ENCODE results near the gene PIM3.

Gene PIM3

DNA sequence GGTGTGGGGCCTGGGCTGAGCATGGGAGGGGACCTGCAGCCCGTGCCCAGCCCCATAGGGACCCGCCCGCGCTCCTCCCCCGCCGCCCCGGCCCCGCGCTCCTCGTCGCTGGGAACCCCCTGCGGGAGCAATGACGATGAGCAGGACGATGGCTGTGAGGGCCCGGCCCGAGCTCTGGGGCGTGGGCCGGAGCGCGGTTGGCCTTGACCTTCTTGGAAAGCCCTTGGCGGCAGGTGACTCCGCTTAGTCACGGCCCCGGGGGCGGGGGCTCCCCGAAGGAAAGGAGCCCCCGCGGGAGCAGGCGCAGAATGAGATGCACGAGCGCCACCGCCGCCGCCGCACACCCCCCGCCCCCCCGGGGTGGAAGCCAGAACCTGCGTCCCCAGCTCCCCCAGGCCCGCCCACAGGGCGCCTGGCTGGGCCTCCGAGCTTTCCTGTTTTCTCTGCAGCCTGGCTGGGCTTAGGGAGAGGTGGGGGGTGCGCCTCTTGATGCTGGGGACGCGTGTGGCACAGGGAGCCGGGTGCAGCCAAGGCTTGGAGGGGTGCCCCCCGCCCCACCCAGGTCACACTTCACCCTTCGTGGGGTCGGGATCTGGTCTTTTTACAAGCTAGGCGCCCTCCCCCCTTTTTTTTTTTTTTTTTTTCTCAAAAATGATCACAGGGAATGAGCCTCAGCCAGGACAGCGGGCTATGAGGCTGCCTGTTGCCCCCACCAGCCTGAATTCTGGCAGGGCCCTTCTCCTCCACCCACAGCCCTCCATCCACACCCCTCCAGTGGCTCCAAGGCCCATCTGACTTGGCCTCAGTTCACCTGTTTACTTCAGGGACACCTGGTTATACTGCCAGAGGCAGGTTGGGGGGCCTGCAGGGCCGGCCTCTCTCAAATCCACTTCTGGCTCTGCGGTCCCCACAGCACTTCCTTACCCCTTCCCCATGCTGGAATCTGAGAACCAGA, 24.3 kb upstream of the PIM3 start:
- Histone ChIP-seq H3K36me3 (no peaks in the 10 kb centered on the region), H3K27ac (peak overlapping the region; percentile 83 to 90), H3K27me3 (no peaks in the 10 kb centered on the region), H3K4me1 (peaks cover 10 to 53% (median 44%) of the 10 kb centered on the region in 4 donors), H3K9me3 (no peaks in the 10 kb centered on the region), H3K4me3 (peak overlapping the region; percentile 55 to 63)
- intact Hi-C loops (cut with DNase I; ENCODE audit: low total_unique reads): no loop called here
- TF ChIP-seq, protein P1, sequence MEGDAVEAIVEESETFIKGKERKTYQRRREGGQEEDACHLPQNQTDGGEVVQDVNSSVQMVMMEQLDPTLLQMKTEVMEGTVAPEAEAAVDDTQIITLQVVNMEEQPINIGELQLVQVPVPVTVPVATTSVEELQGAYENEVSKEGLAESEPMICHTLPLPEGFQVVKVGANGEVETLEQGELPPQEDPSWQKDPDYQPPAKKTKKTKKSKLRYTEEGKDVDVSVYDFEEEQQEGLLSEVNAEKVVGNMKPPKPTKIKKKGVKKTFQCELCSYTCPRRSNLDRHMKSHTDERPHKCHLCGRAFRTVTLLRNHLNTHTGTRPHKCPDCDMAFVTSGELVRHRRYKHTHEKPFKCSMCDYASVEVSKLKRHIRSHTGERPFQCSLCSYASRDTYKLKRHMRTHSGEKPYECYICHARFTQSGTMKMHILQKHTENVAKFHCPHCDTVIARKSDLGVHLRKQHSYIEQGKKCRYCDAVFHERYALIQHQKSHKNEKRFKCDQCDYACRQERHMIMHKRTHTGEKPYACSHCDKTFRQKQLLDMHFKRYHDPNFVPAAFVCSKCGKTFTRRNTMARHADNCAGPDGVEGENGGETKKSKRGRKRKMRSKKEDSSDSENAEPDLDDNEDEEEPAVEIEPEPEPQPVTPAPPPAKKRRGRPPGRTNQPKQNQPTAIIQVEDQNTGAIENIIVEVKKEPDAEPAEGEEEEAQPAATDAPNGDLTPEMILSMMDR (IDR thresholded peaks at IDR 0.05): no peak
- peak; percentile 92 to 95 for DNase-seq

DNA sequence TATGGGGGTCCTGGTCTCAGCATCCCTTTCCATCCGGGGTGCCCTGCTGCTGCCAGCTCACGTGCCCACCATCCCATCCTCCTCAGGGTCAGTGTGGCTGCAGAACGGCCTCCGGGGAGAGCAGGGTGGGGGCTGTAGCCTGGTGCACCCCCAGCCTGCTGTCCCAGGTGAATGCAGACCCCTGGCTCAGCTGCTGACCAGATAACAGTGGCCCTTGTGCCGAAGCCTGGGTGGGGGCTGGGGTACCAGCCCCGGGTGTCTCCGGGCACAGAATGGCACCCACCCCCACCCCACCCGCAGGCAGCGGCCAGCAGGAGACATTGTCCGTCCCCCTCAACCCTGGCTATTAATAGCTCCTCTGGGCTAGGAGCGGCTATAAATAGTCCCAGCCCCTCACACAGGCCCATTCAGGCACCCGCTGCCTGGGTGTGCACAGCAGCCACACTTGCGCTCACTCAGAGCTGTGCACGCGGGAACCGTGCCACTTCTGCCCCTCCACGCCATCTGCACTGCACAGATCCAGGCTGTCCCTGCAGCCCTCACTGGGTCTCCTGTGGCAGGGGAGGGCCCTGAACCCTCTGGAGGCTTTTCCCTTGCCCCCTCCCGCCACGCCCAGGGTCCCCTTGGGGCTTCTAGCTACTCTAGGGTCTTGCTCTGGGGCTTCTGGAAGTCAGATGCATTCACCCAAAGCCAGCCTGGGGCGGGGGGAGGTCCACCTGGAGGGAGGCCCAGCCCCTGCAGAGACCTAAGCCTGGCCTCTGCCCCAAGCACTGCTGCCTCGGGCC, 23.4 kb upstream of the PIM3 start:
- Histone ChIP-seq H3K9me3 (no peaks in the 10 kb centered on the region), H3K27ac (peak overlapping the region; percentile 83 to 90), H3K36me3 (no peaks in the 10 kb centered on the region), H3K4me3 (peak overlapping the region in 1 of 2 donors; percentile 63), H3K27me3 (no peaks in the 10 kb centered on the region), H3K4me1 (peaks cover 10 to 45% (median 42%) of the 10 kb centered on the region in 4 donors)
- intact Hi-C loops (cut with DNase I; ENCODE audit: low total_unique reads): no loop called here
- TF ChIP-seq, protein P1 (IDR thresholded peaks at IDR 0.05): no peak
- no peak for DNase-seq

DNA sequence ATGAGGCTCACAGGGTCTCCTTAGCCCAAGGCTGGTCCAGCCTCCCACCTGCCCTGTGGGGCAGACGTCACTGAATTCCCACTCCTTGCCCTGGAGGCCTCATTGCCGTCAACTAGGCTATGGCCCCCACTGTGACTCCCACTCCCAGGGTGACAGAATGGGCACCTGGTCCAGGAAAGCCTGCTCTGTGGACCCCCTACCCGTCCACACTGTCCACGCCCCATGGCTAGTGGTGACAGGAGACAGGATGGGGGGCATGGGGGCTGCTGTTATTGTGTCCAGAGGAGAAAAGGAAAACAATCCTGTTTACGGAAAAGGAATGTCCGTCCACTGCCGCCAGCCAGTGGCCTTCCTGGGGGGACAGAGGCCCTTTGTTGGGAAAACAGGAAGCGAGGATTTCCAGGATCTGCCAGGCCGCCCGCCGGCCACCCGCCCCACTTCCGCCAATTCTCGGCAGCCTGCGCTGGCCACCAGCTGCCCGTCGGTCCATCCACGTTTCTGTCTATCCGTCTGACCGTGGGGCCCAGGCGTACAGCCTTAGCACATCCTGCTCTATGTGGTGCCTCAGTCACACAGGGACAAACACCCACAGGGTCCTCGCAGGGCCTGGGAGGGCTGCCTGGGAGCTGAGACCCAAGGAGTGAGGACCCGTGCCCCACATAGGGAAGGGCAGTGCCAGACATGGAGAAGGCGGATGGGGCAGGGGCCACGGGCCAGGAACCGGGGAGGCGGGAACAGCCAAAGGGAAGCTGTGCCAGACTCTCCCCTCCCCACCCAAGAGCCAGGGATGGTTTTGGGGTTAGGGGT, 22.6 kb upstream of the PIM3 start:
- DNase-seq: no peak

DNA sequence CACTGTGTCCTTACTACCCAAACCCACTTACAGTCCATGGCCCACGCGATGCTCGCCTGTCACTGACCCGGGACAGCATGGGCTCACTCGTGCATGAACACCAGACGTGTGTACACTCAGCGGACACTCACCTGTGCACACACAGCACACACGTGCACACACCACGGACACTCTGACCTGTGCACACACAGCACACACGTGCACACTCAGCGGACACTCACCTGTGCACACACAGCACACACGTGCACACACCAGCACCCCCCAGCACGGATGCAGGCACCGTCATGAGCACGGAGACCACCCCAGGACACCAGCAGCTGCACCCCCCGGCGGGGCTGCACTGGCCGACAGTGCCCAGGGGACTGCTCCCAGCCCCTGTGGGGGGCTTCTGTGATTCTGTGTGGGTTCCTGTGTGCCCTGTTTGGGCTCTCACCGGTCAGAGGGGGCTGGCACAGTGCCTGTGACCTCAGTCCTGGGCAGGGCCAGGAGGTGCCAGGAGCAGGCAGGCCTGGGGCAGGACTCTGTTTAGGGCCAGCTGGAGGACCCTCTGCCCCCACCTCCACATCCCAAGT, 21.9 kb upstream of the PIM3 start:
- peaks cover 5 to 43% (median 37%) of the 10 kb centered on the region in 4 donors for H3K4me1 ChIP-seq
- DNase-seq: no peak
- H3K27me3 ChIP-seq: no peaks in the 10 kb centered on the region
- H3K36me3 ChIP-seq: no peaks in the 10 kb centered on the region
- TF ChIP-seq, protein P1 (IDR thresholded peaks at IDR 0.05): no peak
- intact Hi-C loops (cut with DNase I; ENCODE audit: low total_unique reads): no loop called here
- H3K9me3 ChIP-seq: no peaks in the 10 kb centered on the region
- H3K4me3 ChIP-seq: no peak overlapping the region
- H3K27ac ChIP-seq: no peak overlapping the region

More for the DNA sequence above, 22.6 kb upstream of the PIM3 start:
- H3K4me3 ChIP-seq: no peak overlapping the region
- peak overlapping the region; percentile 83 to 90 for H3K27ac ChIP-seq
- no peaks in the 10 kb centered on the region for H3K27me3 ChIP-seq
- no peaks in the 10 kb centered on the region for H3K9me3 ChIP-seq
- TF ChIP-seq, protein P1 (IDR thresholded peaks at IDR 0.05): no peak
- no peaks in the 10 kb centered on the region for H3K36me3 ChIP-seq
- intact Hi-C loops (cut with DNase I; ENCODE audit: low total_unique reads): no loop called here
- H3K4me1 ChIP-seq: peaks cover 10 to 45% (median 42%) of the 10 kb centered on the region in 4 donors
